Daoy (cell line): ENCODE results near the gene HCK. TPM values are rescaled to one million over a fixed set of nuclear protein-coding genes. Genes with fewer than 3 reads are reported as not detected.

ENCODE experiments used
- DNase-seq: peaks from one replicate; pipeline ENCODE4 v3.0.0-alpha.2; 2015; ENCODE audit warnings: low read depth
- total RNA-seq: library from RNA; depleted of rRNA; stranded (reverse); fragments of >200 nt; shearing (Covaris generic); gene quantifications from 2 replicates; pipeline ENCODE4 v1.2.3, GENCODE V29; 2014; rRNA removed

HCK gene
- total RNA-seq, 1 experiment from 2014 or later = not detected

GRCh38 chr20:32127347-32127746, 75.3 kb downstream of the HCK start:
- no peak for DNase-seq

GRCh38 chr20:32128167-32128566, 76.1 kb downstream of the HCK start:
- no peak for DNase-seq

- DNase-seq = no peak
Observed at GRCh38 chr20:32129863-32130262, 77.8 kb downstream of the HCK start.

- no peak for DNase-seq
Observed at GRCh38 chr20:32130352-32130751, 78.3 kb downstream of the HCK start.

- DNase-seq = no peak
Observed at GRCh38 chr20:32130965-32131364, 78.9 kb downstream of the HCK start.

GRCh38 chr20:32132911-32133549, 81.0 kb downstream of the HCK start:
- DNase-seq = no peak

GRCh38 chr20:32134026-32134425, 82.0 kb downstream of the HCK start:
- DNase-seq = no peak

- DNase-seq = no peak
Observed at GRCh38 chr20:32135983-32136515, 84.0 kb downstream of the HCK start.

GRCh38 chr20:32138921-32139320, 86.9 kb downstream of the HCK start:
- DNase-seq = no peak

- no peak for DNase-seq
Observed at GRCh38 chr20:32139947-32140346, 87.9 kb downstream of the HCK start.

GRCh38 chr20:32140603-32141002, 88.6 kb downstream of the HCK start:
- DNase-seq = no peak

GRCh38 chr20:32141465-32141980, 89.5 kb downstream of the HCK start:
- DNase-seq = no peak

- no peak for DNase-seq
Observed at GRCh38 chr20:32142088-32142487, 90.0 kb downstream of the HCK start.

GRCh38 chr20:32142991-32143390, 90.9 kb downstream of the HCK start:
- DNase-seq = no peak

GRCh38 chr20:32144898-32145662, 93.0 kb downstream of the HCK start:
- DNase-seq = no peak

GRCh38 chr20:32149566-32150170, 97.6 kb downstream of the HCK start:
- no peak for DNase-seq

- DNase-seq = no peak
Observed at GRCh38 chr20:32150291-32150848, 98.3 kb downstream of the HCK start.

Other genes with a start within 250 kb of the HCK start
- gene MYLK2, start 232.9 kb upstream of the HCK start, total RNA-seq = 3.0 and 3.4 TPM in 2 replicates
- gene FOXS1, start 206.6 kb upstream of the HCK start, total RNA-seq = 2.0 and 3.6 TPM in 2 replicates
- gene DUSP15, start 181.7 kb upstream of the HCK start, total RNA-seq = 1.9 and 4.2 TPM in 2 replicates
- gene TTLL9, start 181.6 kb upstream of the HCK start, total RNA-seq = 1.5 TPM in 1 of 2 replicates, not detected in the other
- 9.7 and 13.6 TPM in 2 replicates for gene PDRG1, start 100.2 kb upstream of the HCK start, total RNA-seq
- under 0.01 and 0.12 TPM in 2 replicates for gene XKR7, start 84.1 kb upstream of the HCK start, total RNA-seq
- 1.0 and 2.1 TPM in 2 replicates for gene CCM2L, start 41.8 kb upstream of the HCK start, total RNA-seq
- gene TM9SF4, start 57.5 kb downstream of the HCK start, total RNA-seq = 17.9 and 21.4 TPM in 2 replicates
- 3.4 and 4.6 TPM in 2 replicates for gene PLAGL2, start 155.5 kb downstream of the HCK start, total RNA-seq
- gene POFUT1, start 155.6 kb downstream of the HCK start, total RNA-seq = 36.9 and 38.5 TPM in 2 replicates
- 13.8 and 13.9 TPM in 2 replicates for gene KIF3B, start 225.4 kb downstream of the HCK start, total RNA-seq